HG03575 (cell line): Measurements from ENCODE around the gene FCMR.
"Not testable (repeated sequence)": the region's sequence is repeated elsewhere in the genome, so short reads cannot be mapped to it uniquely, and the experiment has no call there.

ENCODE experiments used
- ATAC-seq: cut with Tn5 transposase; IDR thresholded peaks from one replicate; pipeline ENCODE4 v1.9.1; 2021; ENCODE audit not compliant: unreplicated experiment, insufficient number of reproducible peaks, low FRiP score; ENCODE audit errors: extremely low read depth

The FCMR gene

GRCh38 chr1:206926286-206926685 lies 4.5 kb upstream of the FCMR start:
- ATAC-seq = no peak

GRCh38 chr1:206925106-206925736 lies 3.5 kb upstream of the FCMR start:
- ATAC-seq = no peak

- no peak for ATAC-seq
Observed at GRCh38 chr1:206924592-206925105, 2.9 kb upstream of the FCMR start.

GRCh38 chr1:206923961-206924557 lies 2.3 kb upstream of the FCMR start:
- ATAC-seq = not testable (repeated sequence)

GRCh38 chr1:206923009-206923960 lies 1.5 kb upstream of the FCMR start:
- ATAC-seq = peak; percentile 34

- ATAC-seq = no peak
Observed at GRCh38 chr1:206922524-206922923, 783 bp upstream of the FCMR start.

GRCh38 chr1:206918076-206918475 lies 3.7 kb downstream of the FCMR start:
- ATAC-seq = no peak

- ATAC-seq = no peak
Observed at GRCh38 chr1:206916000-206916709, 5.6 kb downstream of the FCMR start.

- no peak for ATAC-seq
Observed at GRCh38 chr1:206915030-206915735, 6.6 kb downstream of the FCMR start.

- no peak for ATAC-seq
Observed at GRCh38 chr1:206913766-206914537, 7.8 kb downstream of the FCMR start.

- no peak for ATAC-seq
Observed at GRCh38 chr1:206912445-206913095, 9.2 kb downstream of the FCMR start.

- no peak for ATAC-seq
Observed at GRCh38 chr1:206911064-206911663, 10.6 kb downstream of the FCMR start.

GRCh38 chr1:206909883-206910318 lies 11.8 kb downstream of the FCMR start:
- no peak for ATAC-seq

- ATAC-seq = no peak
Observed at GRCh38 chr1:206909161-206909882, 12.4 kb downstream of the FCMR start.

GRCh38 chr1:206908038-206908437 lies 13.7 kb downstream of the FCMR start:
- ATAC-seq = no peak

- ATAC-seq = no peak
Observed at GRCh38 chr1:206907304-206907991, 14.3 kb downstream of the FCMR start.
